H1 (cell line): ENCODE measurements around the gene SMIM33. TPM values are rescaled to one million over a fixed set of nuclear protein-coding genes. Genes with fewer than 3 reads are reported as not detected.

Experiments
- CTCF ChIA-PET: fragments of 300-600 bp; sonication (Branson Sonifier 250); formaldehyde crosslinking; loops from one replicate; lab custom pipeline; 2021; ENCODE audit not compliant: partially characterized antibody; lab: Charles Lee
- POLR2A ChIA-PET: fragments of 300-600 bp; sonication (Branson Sonifier 250); formaldehyde crosslinking; loops from one replicate; lab custom pipeline; 2021; ENCODE audit warnings: inconsistent platforms; ENCODE audit not compliant: partially characterized antibody; lab: Charles Lee
- DNase-seq, 2 experiments: peaks; one replicate each; pipeline versions ENCODE4 v3.0.0 to v3.0.0-alpha.2; 2010 to 2022; ENCODE audit warnings: low spot score in 2 of 2, low read depth in 1 of 2, mixed read lengths in 1 of 2
- FAIRE-seq: peaks from 2 replicates; lab custom pipeline; 2011; peaks lifted over from hg19 to GRCh38; lab: Jason Lieb, UNC
- H2AFZ ChIP-seq: 2 replicates; pipeline ENCODE4 v1.8.1; 2012; ENCODE audit warnings: low read length, inconsistent platforms
- H2AK5ac ChIP-seq: 2 replicates; pipeline ENCODE4 v1.6.1; 2013; ENCODE audit warnings: low read depth, low read length
- H2BK120ac ChIP-seq: replicated peaks from 2 replicates; pipeline ENCODE3; 2013; ENCODE audit warnings: low read depth, low read length, inconsistent platforms
- H2BK12ac ChIP-seq: 2 replicates; pipeline ENCODE4 v1.6.1; 2013; ENCODE audit warnings: low read depth, low read length
- H2BK15ac ChIP-seq: 2 replicates; pipeline ENCODE4 v1.6.1; 2013; ENCODE audit warnings: low read length
- H2BK20ac ChIP-seq: 2 replicates; pipeline ENCODE4 v1.6.1; 2013; ENCODE audit warnings: low read length
- H2BK5ac ChIP-seq: 2 replicates; pipeline ENCODE4 v1.6.1; 2013; ENCODE audit warnings: low read depth, low read length
- H3K14ac ChIP-seq: 2 replicates; pipeline ENCODE4 v1.6.1; 2013; ENCODE audit warnings: inconsistent platforms; ENCODE audit not compliant: insufficient read length
- H3K18ac ChIP-seq: 2 replicates; pipeline ENCODE4 v1.6.1; 2013; ENCODE audit warnings: low read length; ENCODE audit errors: extremely low read depth
- H3K23ac ChIP-seq: 2 replicates; pipeline ENCODE4 v1.6.1; 2013; ENCODE audit warnings: inconsistent platforms; ENCODE audit not compliant: insufficient read length
- H3K23me2 ChIP-seq: 2 replicates; pipeline ENCODE4 v1.6.1; 2013; ENCODE audit warnings: low read depth, low read length
- H3K27ac ChIP-seq: 2 replicates; pipeline ENCODE4 v1.6.1; 2011; ENCODE audit warnings: low read depth, low read length, inconsistent platforms
- H3K27me3 ChIP-seq, 4 experiments: replicated peaks in 1 of 4; 1 replicate in 1 of 4; 2 replicates in 3 of 4; pipeline versions ENCODE4 v1.6.1 to v1.8.1; 2011 to 2013; ENCODE audit warnings: low read length in 3 of 4, mild to moderate bottlenecking in 3 of 4, inconsistent platforms in 2 of 4, mixed read lengths in 2 of 4, moderate library complexity in 1 of 4; ENCODE audit not compliant: control insufficient read depth in 3 of 4, insufficient read depth in 3 of 4; ENCODE audit errors: extremely low read depth in 1 of 4
- H3K36me3 ChIP-seq, 4 experiments: 2 replicates each; pipeline versions ENCODE4 v1.6.1 to v1.8.1; 2011 to 2013; ENCODE audit warnings: mild to moderate bottlenecking in 4 of 4, low read length in 3 of 4, moderate library complexity in 2 of 4, control low read depth in 1 of 4, inconsistent platforms in 1 of 4; ENCODE audit not compliant: insufficient read depth in 4 of 4, control insufficient read depth in 2 of 4
- H3K4ac ChIP-seq: replicated peaks from 2 replicates; pipeline ENCODE3; 2013; ENCODE audit warnings: low read length, low read depth, mixed read lengths, inconsistent platforms; ENCODE audit not compliant: insufficient read length
- H3K4me1 ChIP-seq, 4 experiments: replicated peaks in 1 of 4; 1 replicate in 1 of 4; 2 replicates in 3 of 4; pipeline versions ENCODE4 v1.6.1 to v1.8.1; 2011 to 2013; ENCODE audit warnings: low read length in 3 of 4, inconsistent platforms in 2 of 4, mixed read lengths in 1 of 4; ENCODE audit not compliant: insufficient read depth in 4 of 4, control insufficient read depth in 3 of 4
- H3K4me2 ChIP-seq, 2 experiments: 2 replicates each; pipeline versions ENCODE4 v1.6.1 to v1.8.1; 2011 to 2013; ENCODE audit warnings: low read depth in 2 of 2, low read length in 2 of 2, control low read depth in 1 of 2, inconsistent platforms in 1 of 2, mild to moderate bottlenecking in 1 of 2; ENCODE audit not compliant: insufficient read depth in 1 of 2
- H3K4me3 ChIP-seq, 4 experiments: fragments of 200-600, 300-600 bp in 1 of 4; sonication (generic), shearing (Covaris generic), sonication (Bioruptor Twin) in 1 of 4; 2 replicates each; pipeline versions ENCODE4 v1.5.1 to v1.8.1; 2011 to 2016; ENCODE audit warnings: low read length in 4 of 4, low read depth in 3 of 4, control low read depth in 2 of 4, inconsistent platforms in 2 of 4, mild to moderate bottlenecking in 2 of 4, mixed read lengths in 1 of 4, moderate library complexity in 1 of 4; ENCODE audit not compliant: insufficient read depth in 2 of 4; ENCODE audit errors: extremely low read depth in 1 of 4
- H3K56ac ChIP-seq: replicated peaks from 2 replicates; pipeline ENCODE3; 2013; ENCODE audit warnings: low read depth, mild to moderate bottlenecking, mixed read lengths, low read length, inconsistent platforms; ENCODE audit not compliant: insufficient read length
- H3K79me1 ChIP-seq: 2 replicates; pipeline ENCODE4 v1.6.1; 2013; ENCODE audit warnings: low read depth, low read length, control low read depth
- H3K79me2 ChIP-seq, 2 experiments: 2 replicates each; pipeline versions ENCODE4 v1.6.1 to v1.8.1; 2012 to 2013; ENCODE audit warnings: low read length in 2 of 2, mild to moderate bottlenecking in 2 of 2, inconsistent platforms in 1 of 2; ENCODE audit not compliant: insufficient read depth in 2 of 2, control insufficient read depth in 1 of 2
- H3K9ac ChIP-seq, 4 experiments: replicated peaks in 1 of 4; 1 replicate in 1 of 4; 2 replicates in 3 of 4; pipeline versions ENCODE4 v1.6.1 to v1.8.1; 2011 to 2013; ENCODE audit warnings: low read depth in 3 of 4, low read length in 3 of 4, control low read depth in 2 of 4, mild to moderate bottlenecking in 2 of 4, moderate library complexity in 2 of 4, inconsistent platforms in 1 of 4; ENCODE audit errors: extremely low read depth in 1 of 4
- H3K9me3 ChIP-seq, 2 experiments: 2 replicates each; pipeline versions ENCODE4 v1.6.1 to v1.8.1; 2012 to 2013; ENCODE audit warnings: mild to moderate bottlenecking in 2 of 2, moderate library complexity in 2 of 2, control low read depth in 1 of 2, inconsistent platforms in 1 of 2, low read depth in 1 of 2, low read length in 1 of 2, mixed read lengths in 1 of 2; ENCODE audit not compliant: insufficient read depth in 2 of 2
- H4K20me1 ChIP-seq, 2 experiments: replicated peaks in 1 of 2; 2 replicates each; pipeline versions ENCODE3 to v1.8.1; 2011 to 2013; ENCODE audit warnings: inconsistent platforms in 2 of 2, low read length in 2 of 2, mild to moderate bottlenecking in 1 of 2; ENCODE audit not compliant: insufficient read depth in 2 of 2, control insufficient read depth in 1 of 2
- H4K5ac ChIP-seq: 2 replicates; pipeline ENCODE4 v1.6.1; 2013; ENCODE audit warnings: low read length, low read depth, mixed read lengths, inconsistent platforms; ENCODE audit not compliant: insufficient read length
- H4K8ac ChIP-seq: 2 replicates; pipeline ENCODE4 v1.8.0; 2013; ENCODE audit warnings: mild to moderate bottlenecking, moderate library complexity, low read length, inconsistent platforms; ENCODE audit not compliant: insufficient read depth; ENCODE audit errors: extremely low read depth
- H4K91ac ChIP-seq: replicated peaks from 2 replicates; pipeline ENCODE3; 2013; ENCODE audit warnings: low read length, mixed read lengths, inconsistent platforms; ENCODE audit not compliant: insufficient read length
- CBX5 ChIP-seq: fragments of 300-800, 300-1000 bp; sonication (generic); IDR thresholded peaks from 2 replicates; pipeline ENCODE4 v1.7.1; 2016; ENCODE audit warnings: antibody characterized with exemption, low read length, low read depth
- CTCF ChIP-seq, 3 experiments: IDR thresholded peaks; 1 replicate in 2 of 3; 2 replicates in 1 of 3; pipeline versions ENCODE4 v1.5.1 to v1.6.1; 2011; ENCODE audit warnings: low read length in 3 of 3, mild to moderate bottlenecking in 3 of 3, inconsistent platforms in 2 of 3, low read depth in 1 of 3, moderate library complexity in 1 of 3; ENCODE audit not compliant: insufficient read depth in 1 of 3; ENCODE audit errors: control extremely low read depth in 1 of 3
- WGBS, 2 experiments: shearing (Covaris generic) in 1 of 2; methylation state at CpG; one replicate each; pipeline versions ENCODE4 v1.1.6 to v1.1.7; 2013 to 2015; ENCODE audit warnings: low lambda C conversion rate in 2 of 2, mixed read lengths in 2 of 2, inconsistent platforms in 1 of 2, low coverage in 1 of 2, missing lambda C conversion rate in 1 of 2; ENCODE audit not compliant: insufficient replicate concordance in 2 of 2, insufficient coverage in 1 of 2, insufficient read length in 1 of 2; ENCODE audit errors: extremely low coverage in 1 of 2, missing lambda C conversion rate in 1 of 2; 5-methylcytosine and 5-hydroxymethylcytosine counted together
- polyA plus RNA-seq, 7 experiments: library from polyadenylated mRNA; depleted of rRNA in 3 of 7; stranded (reverse) in 5 of 7; unstranded in 2 of 7; fragments of >200 nt in 5 of 7; fragments of 200-250 nt in 2 of 7; gene quantifications; 1 replicate in 5 of 7; 2 replicates in 1 of 7; 4 replicates in 1 of 7; pipeline versions ENCODE4 v1.2.1 to v1.2.3, GENCODE V29; 2011 to 2013; ENCODE audit warnings: missing spikeins in 2 of 7, mixed read lengths in 2 of 7
- total RNA-seq: library from RNA; stranded (reverse); fragmentation: NEBNext Ultra II Directional; extraction: Animal tissue kit (Norgen Biotek cat#: 25700); gene quantifications from 2 replicates; pipeline ENCODE4 v1.2.1, GENCODE V29; 2021

The SMIM33 gene
- total and polyA plus RNA-seq, 2 of the 8 experiments (the other 6 are each of a cell fraction or from before 2014, with no cell fraction given): not detected

- WGBS, 2 experiments: 82% methylated on average over 5 of the region's 5 CpGs; no CpG with 5 or more reads in 1 of the 2 experiments
- FAIRE-seq: no peak
- no peak for DNase-seq
- no peak overlapping the region for H2AFZ ChIP-seq
- no peak overlapping the region for H2BK120ac ChIP-seq
- H2AK5ac ChIP-seq: no peak overlapping the region
- peak overlapping the region; percentile 29; the same call in 1 of the 2 replicates for H3K18ac ChIP-seq
- H3K79me1 ChIP-seq: no peaks in the 10 kb centered on the region
- H3K9me3 ChIP-seq: no peaks in the 10 kb centered on the region
- POLR2A ChIA-PET: interaction anchor here (1.2 to 1.9 kb wide), 3 partner anchors 18 to 22 kb away, joined by 4 to 6 read pairs (median 4); partner anchors contain the start of genes DNAJC18 and STING1
- peaks cover 5 to 15% (median 12%) of the 10 kb centered on the region in 4 experiments; a peak in 6 of 7 replicates for H3K4me1 ChIP-seq
- peak overlapping the region; percentile 22; the same call in 1 of the 2 replicates for H2BK5ac ChIP-seq
- H4K5ac ChIP-seq: no peak overlapping the region
- no peak overlapping the region for H3K56ac ChIP-seq
- H3K4me2 ChIP-seq: no peak overlapping the region
- CTCF ChIA-PET: interaction anchor here (0.9 to 1.7 kb wide), 6 partner anchors 9 to 52 kb away, joined by 3 to 13 read pairs (median 4); partner anchors contain the start of genes SMIM33 and STING1
- peak overlapping the region; percentile 75; the same call in 1 of the 2 replicates for H2BK12ac ChIP-seq
- peak in 1 of 3 experiments; percentile 5; a peak in 1 of 4 replicates for TF ChIP-seq CTCF (IDR thresholded peaks at IDR 0.05; ENCODE audit: control extremely low read depth in 1 of 3, insufficient read depth in 1 of 3, low read depth in 1 of 3, low read length in 3 of 3)
- TF ChIP-seq CBX5: no peak
- H4K20me1 ChIP-seq: no peaks in the 10 kb centered on the region
- no peak overlapping the region for H3K14ac ChIP-seq
- peak overlapping the region; percentile 45 for H4K91ac ChIP-seq
- H3K27ac ChIP-seq: no peak overlapping the region
- H3K23ac ChIP-seq: no peak overlapping the region
- no peak overlapping the region for H3K4me3 ChIP-seq
- no peaks in the 10 kb centered on the region for H3K23me2 ChIP-seq
- no peaks in the 10 kb centered on the region for H3K79me2 ChIP-seq
- no peak overlapping the region for H3K9ac ChIP-seq
- no peaks in the 10 kb centered on the region for H3K36me3 ChIP-seq
- H2BK15ac ChIP-seq: no peak overlapping the region; the same call in 1 of the 2 replicates
- no peak overlapping the region for H3K4ac ChIP-seq
- no peak overlapping the region; the same call in 1 of the 2 replicates for H2BK20ac ChIP-seq
- no peaks in the 10 kb centered on the region for H3K27me3 ChIP-seq
- no peak overlapping the region for H4K8ac ChIP-seq
These were observed 9.1 kb upstream of the SMIM33 start for GRCh38 chr5:139461698-139462097.
